ENCODE data around the gene SRGAP1.

GRCh38 chr12:64170024-64170423, 325.5 kb downstream of the SRGAP1 start:
- TF ChIP-seq CTCF (IDR thresholded peaks at IDR 0.05; ENCODE audit: low read length) (no peak), EZH2 (optimal IDR thresholded peaks at IDR 0.05; ENCODE audit: low read depth, low read length) (no peak)
